ENCODE data around the gene LTV1.

- TF ChIP-seq CTCF (IDR thresholded peaks at IDR 0.05) = no peak
- TF ChIP-seq POLR2A (IDR thresholded peaks at IDR 0.05) = no peak
Observed at GRCh38 chr6:143803769-143804568, 39.2 kb upstream of the LTV1 start.
